Ishikawa (cell line): ENCODE data around the gene DEGS2.

Experiments
- EGR1 ChIP-seq: IDR thresholded peaks from 2 replicates; pipeline ENCODE4 v1.6.1; 2012
- EP300 ChIP-seq: IDR thresholded peaks from 2 replicates; pipeline ENCODE4 v1.6.1; 2012; ENCODE audit warnings: borderline replicate concordance
- MAX ChIP-seq: IDR thresholded peaks from 2 replicates; pipeline ENCODE4 v1.6.1; 2012
- NFIC ChIP-seq: IDR thresholded peaks from 2 replicates; pipeline ENCODE4 v1.6.1; 2012
- RAD21 ChIP-seq: IDR thresholded peaks from 2 replicates; pipeline ENCODE4 v1.6.1; 2012; ENCODE audit warnings: low read depth
- YY1 ChIP-seq: IDR thresholded peaks from 2 replicates; pipeline ENCODE4 v1.6.1; 2012; ENCODE audit warnings: low read depth

- no peak for TF ChIP-seq MAX
- no peak for TF ChIP-seq NFIC
- no peak for TF ChIP-seq EP300
- TF ChIP-seq EGR1: no peak
- no peak for TF ChIP-seq YY1
- TF ChIP-seq RAD21: no peak
These were observed 20.5 kb downstream of the DEGS2 start for GRCh38 chr14:100138955-100139354.
